ENCODE data around the gene SLC33A1. TPM values are rescaled to one million over a fixed set of nuclear protein-coding genes. Genes with fewer than 3 reads are reported as not detected.

SLC33A1 gene
- total RNA-seq, 4 donors from 2014 or later = 16.1 to 30.4 (median 26.8) TPM

DNA sequence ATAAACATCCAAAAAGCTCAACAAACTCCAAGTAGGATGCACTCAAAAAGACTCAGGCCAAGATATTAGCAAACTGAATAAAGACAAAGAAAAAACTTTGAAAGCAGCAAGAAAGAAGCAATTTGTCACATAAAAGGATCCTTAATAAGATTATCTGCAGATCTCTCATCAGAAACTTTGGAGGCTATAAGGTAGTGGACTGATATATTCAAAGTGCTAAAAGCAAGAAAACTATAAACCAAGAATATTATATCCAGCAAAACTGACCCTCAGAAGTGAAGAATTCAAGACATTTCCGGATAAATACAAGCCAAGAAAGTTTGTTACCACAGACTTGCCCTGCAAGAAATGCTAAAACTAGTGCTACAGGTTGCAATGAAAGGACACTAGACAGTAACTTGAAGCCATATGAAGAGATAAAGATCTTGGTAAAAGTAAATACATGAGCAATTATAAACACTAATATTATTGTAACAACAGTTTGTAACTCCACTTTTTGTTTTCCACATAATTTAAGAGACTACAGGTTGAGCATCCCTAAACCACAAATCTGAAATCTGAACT lies 71.8 kb downstream of the SLC33A1 start:
- TF ChIP-seq, protein P1, sequence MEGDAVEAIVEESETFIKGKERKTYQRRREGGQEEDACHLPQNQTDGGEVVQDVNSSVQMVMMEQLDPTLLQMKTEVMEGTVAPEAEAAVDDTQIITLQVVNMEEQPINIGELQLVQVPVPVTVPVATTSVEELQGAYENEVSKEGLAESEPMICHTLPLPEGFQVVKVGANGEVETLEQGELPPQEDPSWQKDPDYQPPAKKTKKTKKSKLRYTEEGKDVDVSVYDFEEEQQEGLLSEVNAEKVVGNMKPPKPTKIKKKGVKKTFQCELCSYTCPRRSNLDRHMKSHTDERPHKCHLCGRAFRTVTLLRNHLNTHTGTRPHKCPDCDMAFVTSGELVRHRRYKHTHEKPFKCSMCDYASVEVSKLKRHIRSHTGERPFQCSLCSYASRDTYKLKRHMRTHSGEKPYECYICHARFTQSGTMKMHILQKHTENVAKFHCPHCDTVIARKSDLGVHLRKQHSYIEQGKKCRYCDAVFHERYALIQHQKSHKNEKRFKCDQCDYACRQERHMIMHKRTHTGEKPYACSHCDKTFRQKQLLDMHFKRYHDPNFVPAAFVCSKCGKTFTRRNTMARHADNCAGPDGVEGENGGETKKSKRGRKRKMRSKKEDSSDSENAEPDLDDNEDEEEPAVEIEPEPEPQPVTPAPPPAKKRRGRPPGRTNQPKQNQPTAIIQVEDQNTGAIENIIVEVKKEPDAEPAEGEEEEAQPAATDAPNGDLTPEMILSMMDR (IDR thresholded peaks at IDR 0.05) = no peak
- ATAC-seq (ENCODE audit: low FRiP score) = no peak

DNA sequence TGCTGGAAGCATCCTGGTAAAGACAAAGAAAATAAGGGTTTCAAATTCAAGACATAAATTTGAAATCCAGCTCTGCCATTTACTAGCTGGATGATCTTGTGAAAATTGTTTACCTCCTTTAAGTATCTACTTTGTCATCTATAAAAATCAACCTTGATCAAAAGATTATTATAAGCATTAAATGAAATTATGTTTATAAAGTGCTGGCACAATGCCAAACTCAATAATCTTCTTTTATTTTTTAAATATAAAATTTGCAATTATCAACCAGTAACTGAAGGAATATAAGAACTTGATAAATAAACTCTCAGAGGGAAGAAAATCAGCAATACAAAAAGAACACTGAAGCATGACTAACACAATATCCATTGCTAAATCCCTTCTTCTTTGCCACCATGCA lies 73.9 kb downstream of the SLC33A1 start:
- DNase-seq (ENCODE audit: low spot score) = no peak
- TF ChIP-seq, protein P1 (IDR thresholded peaks at IDR 0.05) = no peak
- no peak for ATAC-seq (ENCODE audit: low FRiP score)

More for the DNA sequence above, 71.8 kb downstream of the SLC33A1 start:
- DNase-seq (ENCODE audit: low spot score) = no peak

DNA sequence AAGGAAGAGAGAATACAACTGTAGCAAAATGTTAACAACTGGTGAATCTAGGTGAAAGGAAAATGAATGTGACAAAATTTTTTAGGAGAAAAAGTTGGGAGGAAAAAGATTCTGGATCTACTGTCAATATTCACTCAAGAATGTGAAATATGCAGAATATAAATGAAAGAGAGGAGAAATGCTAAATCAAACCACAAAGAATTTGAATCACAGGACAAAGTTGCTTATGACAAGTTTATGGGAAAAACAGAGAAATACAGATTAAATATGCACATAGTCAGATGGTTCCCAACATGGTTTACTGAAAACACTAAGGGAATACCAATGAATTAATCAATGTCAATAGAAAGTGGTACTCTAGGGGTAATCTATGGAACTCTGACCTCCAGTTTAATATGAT lies 75.8 kb downstream of the SLC33A1 start:
- TF ChIP-seq, protein P1 (IDR thresholded peaks at IDR 0.05) = no peak
- DNase-seq (ENCODE audit: low spot score) (no peak), ATAC-seq (ENCODE audit: low FRiP score) (no peak)

DNA sequence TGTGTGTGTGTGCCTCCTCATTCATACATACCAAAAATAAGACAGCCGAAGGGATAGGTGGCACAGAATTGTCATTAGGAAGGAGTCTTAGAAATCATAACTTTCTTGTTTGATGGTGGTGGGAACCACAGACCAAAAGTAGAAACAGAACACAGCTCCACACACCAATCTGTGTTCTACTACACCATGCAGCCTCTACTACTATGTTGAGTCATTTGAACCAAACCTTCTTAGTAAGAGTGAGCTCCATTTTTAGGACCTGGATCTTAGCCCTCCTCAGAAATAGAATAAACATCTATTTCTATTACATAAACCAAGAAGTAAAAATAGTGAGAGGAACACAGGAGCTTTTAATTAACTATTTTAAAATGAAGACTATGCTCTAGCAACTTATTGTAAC lies 81.4 kb downstream of the SLC33A1 start:
- ATAC-seq (ENCODE audit: low FRiP score) (no peak), DNase-seq (ENCODE audit: low spot score) (no peak)
- TF ChIP-seq, protein P1 (IDR thresholded peaks at IDR 0.05) = no peak

DNA sequence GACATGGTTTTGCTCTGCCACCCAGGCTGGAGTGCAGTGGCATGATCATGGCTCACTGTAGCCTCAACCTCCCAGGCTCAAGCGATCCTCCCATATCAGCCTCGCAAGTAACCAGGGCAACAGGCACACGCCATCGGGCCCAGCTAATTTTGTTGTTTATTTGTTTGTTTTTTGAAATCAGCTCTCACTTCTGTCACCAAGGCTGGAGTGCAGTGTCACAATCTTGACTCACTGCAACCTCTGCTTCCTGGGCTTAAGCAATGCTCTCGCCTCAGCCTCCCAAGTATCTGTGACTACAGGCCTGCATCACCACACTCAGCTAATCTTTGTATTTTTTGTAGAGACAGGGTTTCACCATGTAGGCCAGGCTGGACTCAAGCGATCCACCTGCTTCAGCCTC lies 83.1 kb downstream of the SLC33A1 start:
- ATAC-seq (ENCODE audit: low FRiP score) = no peak
- no peak for DNase-seq (ENCODE audit: low spot score)
- TF ChIP-seq, protein P1 (IDR thresholded peaks at IDR 0.05) = no peak

Other genes with a start within 250 kb of the SLC33A1 start
- 1 to 10 TPM in 1 of 4 donors, under 1 TPM in 3; 0.12 to 3.2 (median 0.23) TPM for gene PLCH1, start 109.4 kb downstream of the SLC33A1 start, total RNA-seq
- gene C3orf33, start 48.1 kb downstream of the SLC33A1 start, total RNA-seq = 1 to 10 TPM; 1.1 to 2.2 (median 1.7) TPM
- 10 to 100 TPM; 20.7 to 37.0 (median 25.5) TPM for gene GMPS, start 16.2 kb upstream of the SLC33A1 start, total RNA-seq